HG03575 (cell line): ENCODE measurements around the gene CABP4.
A peak's percentile ranks its signal among the peaks of the same experiment; 100 is the strongest.

Source experiments
- ATAC-seq: cut with Tn5 transposase; IDR thresholded peaks from one replicate; pipeline ENCODE4 v1.9.1; 2021; ENCODE audit not compliant: unreplicated experiment, insufficient number of reproducible peaks, low FRiP score; ENCODE audit errors: extremely low read depth

The CABP4 gene

DNA sequence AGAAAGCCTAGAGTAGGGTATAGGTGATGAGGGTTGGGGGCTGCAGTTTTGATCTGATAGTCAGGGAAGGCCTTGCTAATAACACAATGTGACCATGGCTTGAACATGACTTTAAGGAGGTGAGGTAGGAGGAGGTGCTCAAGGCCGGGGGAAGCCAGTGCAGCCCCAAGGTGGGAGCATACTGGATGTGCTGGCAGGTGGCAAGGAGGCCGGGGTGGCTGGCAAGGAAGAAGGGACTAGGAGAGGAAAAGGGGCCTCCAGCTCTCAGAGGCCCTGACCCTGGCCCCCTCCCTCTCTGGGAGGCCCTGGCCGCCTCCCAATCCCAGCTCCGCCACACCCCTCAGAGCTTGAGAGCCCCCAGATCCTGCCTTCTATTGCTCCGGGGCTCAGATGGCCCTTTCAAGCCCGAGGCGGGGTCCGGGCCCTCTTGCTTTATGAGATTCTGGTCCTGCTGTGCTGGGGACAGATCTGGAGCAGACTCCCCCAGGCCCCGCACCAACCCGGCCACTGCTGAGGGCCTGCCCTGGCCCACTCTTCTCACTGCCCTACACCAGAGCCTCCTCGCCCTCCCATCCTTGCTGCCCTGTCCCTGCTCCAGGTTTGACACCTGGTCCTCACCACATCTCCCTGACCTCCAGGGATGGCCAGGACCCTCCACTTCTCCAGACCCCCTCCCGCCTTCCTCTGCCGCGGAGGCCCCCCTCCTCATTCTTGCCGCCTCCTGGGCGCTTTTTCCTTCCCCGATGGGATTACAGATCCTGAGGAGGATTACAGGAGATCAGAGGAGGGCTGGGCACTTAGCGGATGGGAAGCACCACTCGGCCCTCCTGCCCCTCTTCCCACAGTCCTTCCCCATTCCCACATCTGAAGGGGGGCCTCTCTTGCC lies 48.2 kb downstream of the CABP4 start:
- no peak for ATAC-seq

DNA sequence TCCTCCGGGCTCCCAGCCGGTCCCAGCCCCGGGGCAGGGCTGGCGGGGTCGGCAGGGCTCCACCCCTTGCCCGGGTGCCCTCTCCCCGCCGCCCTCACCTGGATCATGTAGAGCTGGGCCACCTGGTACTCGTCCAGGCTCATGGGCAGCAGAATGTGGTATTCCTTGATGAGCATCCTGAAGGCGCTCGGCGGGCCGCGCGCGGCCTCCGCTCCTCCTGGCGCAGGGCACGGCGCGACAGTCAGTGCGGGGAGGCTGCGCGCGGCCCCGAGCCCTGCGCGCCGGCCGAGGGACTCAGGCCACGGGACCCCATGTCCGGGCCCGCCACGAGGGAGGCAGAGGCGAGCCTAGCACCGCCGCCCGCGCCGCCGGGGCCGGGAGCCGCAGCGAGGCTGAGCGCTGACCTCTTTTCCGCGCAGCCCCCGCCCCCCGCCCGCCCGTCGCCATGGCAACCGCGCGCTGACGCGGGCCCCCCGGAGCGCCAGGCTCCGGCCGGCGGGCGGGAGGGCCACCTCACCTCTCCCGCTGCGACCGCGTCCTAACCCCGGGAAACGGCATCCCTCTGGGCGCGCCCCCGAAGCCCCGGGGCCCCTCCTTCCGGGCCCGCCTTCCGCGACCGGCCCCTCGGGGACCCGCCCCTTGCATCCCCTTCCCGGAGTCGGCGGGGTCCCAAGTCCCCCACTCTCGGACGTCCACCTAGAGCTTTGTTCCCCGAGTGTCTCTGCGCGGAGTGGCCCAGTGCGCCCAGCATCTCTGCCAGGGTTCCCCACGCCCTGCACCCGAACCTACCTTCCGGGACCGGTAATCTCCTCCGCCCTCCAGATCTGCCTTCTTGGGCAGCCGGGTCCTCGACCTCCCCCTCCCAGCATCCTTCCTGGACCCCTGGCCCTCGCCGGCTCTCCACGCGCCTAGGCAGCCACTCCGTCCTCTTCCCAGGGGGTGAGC lies 49.1 kb downstream of the CABP4 start:
- ATAC-seq, result no peak

DNA sequence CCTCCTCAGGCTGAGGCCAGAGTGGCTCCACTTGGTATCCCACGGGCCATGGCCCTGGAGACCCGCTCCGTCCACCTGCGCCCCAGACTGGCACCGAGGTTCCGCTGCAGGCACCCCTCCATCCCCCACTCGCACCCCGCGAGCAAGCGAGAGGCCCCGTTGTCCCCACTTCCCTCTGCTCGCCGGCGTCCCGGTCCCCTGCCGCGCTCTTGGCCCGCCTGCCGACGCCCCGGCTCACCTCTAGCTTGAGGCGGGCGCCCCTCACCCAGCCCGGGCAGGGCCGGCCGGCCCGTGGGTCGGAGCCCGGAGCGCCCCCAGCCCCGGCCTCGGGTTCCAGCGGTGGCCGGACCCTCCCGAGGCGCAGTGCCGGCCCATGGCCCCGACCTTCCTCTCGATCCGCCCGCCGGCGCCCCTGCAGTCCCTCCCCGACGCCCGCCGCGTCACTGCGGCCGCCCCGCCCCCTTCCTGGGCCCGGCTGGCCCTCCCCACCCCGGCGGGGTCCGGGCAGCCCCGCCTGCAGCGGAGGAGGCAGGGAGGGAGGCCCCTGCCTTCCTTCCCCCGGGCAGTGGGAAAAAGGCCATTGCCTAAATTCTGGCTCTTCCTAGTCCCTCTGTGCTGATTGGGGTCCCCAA lies 49.9 kb downstream of the CABP4 start, which contains the start of gene PITPNM1:
Gene PITPNM1 (minus strand): TSS at position 414 of the 632 bp plus-strand sequence. CDS start 1,183 bp downstream, outside the sequence.
- ATAC-seq, result no peak

DNA sequence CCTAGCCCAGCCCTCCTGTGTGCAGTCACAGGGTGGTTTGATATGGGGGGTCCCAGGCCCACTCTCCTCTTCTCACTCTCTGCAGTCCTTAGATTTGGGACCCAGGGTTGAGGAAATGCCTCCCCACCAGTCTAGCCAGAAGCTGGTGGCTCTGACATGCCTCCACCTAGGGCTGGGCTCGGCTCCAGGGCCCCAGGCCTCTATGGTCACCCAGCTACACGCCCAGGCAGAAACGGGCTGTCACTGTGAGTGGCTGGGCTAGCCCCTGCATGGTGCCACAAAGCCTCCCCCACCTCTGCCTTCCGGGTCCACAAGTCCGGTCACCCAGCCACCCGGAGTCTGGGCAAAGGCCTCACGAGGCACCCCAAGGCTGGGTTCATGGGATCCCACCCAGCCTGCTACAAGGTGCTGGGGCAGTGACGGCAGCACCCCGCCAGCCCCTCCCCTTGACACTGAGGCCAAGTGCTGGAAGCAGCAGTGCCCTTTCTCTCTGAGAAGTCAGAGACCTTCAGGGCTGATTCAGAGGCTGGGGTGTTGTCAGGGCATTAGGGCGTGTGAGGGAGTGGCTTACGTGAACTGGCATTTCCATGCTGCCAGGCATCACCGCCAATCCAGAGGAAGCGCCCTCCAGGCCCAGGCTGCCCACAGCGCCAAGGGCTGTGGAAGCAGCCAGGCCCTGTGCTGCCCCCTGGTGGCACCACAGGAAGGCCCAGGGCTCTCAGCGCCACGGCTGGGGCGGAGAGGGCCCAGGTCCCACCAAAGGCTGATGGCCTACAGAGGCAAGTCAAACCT lies 50.6 kb downstream of the CABP4 start:
- no peak for ATAC-seq

DNA sequence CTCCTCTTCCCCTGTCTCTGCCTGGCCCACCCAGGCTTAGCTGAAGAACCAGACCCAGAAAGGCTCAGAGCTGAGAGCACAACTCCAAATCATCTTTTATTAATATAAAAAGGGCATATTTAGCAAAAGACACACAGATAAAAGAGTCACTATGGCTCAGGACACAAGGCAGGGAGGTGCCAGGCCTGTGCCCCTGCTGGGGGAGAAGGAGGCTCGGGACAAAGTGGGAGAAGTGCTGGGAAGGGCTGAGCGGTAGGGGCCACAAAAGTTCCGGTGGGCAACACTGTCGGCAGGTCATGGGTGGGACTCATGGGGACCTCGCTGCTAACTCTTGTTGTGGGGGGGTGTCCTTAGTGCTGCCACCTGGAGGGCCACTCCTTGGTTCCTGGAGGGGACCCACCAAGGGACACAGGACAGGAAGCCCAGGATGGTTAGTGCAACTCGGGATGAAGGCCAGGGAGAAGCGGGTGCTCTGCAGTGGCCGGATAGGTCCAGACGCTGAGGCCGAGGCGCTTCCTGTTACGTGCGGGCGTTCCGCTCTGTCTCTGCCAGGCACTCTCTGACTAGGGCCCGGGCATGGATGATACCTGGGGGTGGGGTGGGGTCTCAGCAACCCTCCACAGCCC lies 51.4 kb downstream of the CABP4 start:
- ATAC-seq, result no peak

DNA sequence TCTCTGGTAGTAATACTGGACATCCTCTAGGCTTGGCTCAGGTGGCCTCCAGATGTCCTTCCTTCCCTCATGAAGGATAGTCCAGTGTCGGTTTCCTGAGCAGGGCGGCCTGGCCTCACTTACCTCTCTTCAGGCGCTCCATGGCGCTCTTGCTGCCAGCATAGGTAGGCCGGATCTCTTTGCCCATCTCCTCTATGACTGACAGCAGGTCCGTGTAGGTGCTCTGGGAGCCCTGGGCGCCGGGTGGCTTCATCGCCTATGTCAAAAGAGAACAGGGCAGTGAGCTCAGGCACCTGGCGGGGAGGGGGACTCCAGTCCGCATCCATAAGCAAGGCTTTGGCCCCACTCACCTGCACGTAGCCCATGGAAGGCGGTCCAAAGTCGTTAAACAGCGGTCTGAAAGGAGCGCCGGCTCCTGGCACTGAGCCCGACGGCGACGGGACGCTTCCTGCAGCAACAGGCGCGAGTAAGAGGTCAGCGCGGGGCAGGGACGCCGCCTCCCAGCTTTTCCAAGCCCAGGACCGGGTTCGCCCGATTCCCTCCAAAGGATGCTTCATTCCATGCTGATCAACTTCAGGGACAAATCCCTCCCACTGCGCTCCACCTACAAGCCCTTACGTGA lies 52.2 kb downstream of the CABP4 start:
- ATAC-seq, result no peak

DNA sequence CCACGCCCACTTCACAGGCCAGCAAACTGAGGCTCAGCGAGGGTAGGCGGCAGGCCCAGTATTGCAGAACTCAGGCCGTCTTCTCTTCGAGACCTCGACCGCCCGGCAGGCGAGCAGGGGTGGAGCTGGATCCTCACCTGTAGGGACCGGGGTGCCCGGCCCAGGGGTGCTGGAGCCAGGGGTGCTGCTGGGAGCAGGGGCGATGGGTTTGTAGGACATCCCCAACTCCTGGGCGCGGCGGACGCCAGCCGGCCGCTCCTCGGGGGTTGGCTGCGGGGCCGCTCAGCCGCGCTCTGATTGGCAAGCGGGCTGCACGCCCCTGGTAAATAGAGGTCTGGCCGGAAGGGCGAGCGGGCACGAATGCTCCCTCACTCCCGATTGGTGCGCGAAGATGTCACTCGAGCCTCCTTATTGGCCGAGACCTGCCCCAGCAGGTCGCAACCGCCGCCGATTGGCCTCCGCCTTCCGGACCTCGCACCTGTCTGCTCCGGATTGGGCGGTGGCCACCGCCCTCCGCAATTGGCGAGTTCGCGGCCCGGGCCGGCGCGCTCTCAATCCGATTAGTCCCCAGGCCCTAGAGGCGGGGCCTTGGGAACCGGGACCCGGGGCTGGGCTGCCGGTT lies 52.8 kb downstream of the CABP4 start, which contains the start of gene CDK2AP2:
Gene CDK2AP2 (minus strand): TSS at position 299 of the 622 bp plus-strand sequence. CDS start 80 bp downstream, at position 219.
- peak; percentile 40 for ATAC-seq

DNA sequence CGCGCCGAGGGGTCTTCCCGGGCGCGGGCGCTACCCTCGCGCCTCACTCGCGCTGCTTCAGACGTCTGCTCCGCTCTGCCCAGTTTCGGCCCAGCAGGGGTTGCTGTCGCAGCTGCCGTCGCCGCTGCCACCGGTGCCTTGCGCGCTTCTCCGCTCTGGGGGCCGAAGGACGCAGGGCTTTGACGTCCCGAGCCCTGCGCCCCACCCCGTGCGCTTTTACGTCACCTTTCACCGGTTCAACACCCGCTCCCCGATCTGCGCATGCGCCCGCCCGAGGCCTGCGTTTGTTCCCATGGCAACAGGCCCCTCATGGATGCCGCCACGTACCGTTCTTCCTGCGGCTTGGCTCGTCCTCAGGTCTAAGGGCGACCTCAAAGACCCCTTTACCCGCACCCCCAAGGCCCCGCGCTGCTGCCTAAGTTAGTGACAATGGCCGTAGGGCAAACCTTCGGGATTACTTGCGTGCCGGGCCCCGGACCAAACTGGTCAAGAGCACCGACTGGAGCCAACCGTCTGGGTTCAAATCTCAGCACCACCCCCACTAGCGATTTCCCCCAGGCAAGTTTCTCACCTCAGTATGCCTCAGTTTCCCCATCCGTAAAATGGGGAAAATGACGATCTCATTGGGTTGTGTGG lies 53.5 kb downstream of the CABP4 start:
- ATAC-seq, result peak; percentile 13

DNA sequence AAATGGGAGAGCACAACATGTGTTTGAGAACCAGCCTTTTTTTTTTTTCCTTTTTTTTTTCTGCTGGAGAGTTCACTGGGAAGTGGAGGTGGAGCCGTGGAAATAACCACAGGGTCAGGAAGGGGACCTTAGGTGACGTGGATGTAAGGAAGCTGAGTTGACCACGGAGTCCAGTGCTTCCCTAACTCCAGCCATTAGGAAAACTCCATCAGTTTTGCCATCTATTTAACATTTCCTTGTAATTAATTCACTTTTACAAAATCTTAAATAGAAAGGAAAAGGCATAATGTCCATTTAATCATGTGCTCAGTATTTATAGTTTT lies 54.8 kb downstream of the CABP4 start:
- no peak for ATAC-seq
